Upper lobe of left lung (tissue), 6 donors: ENCODE measurements around the gene MYL12A. TPM values are rescaled to one million over a fixed set of nuclear protein-coding genes. Genes with fewer than 3 reads are reported as not detected.
"Not testable (repeated sequence)": the region's sequence is repeated elsewhere in the genome, so short reads cannot be mapped to it uniquely, and the experiment has no call there.

Experiments
- ATAC-seq, 2 donors: fragments of 200-7000 bp; cut with Tn5 transposase; one replicate each; pipeline ENCODE4 v1.9.1; 2022; ENCODE audit warnings: mild to moderate bottlenecking in 2 of 2, moderate library complexity in 2 of 2; ENCODE audit not compliant: low FRiP score in 2 of 2
- DNase-seq, 2 donors: peaks; one replicate each; pipeline ENCODE4 v3.0.0-alpha.2; 2019 to 2020
- H3K27ac ChIP-seq, 4 donors: fragments of 200-600 bp; sonication (generic); one replicate each; pipeline ENCODE4 v1.5.1; 2016 to 2019
- H3K27me3 ChIP-seq, 4 donors: fragments of 200-600 bp; sonication (generic); one replicate each; pipeline ENCODE4 v1.5.1; 2017 to 2019
- H3K36me3 ChIP-seq, 4 donors: fragments of 200-600 bp; sonication (generic); one replicate each; pipeline ENCODE4 v1.5.1; 2016 to 2019
- H3K4me1 ChIP-seq, 4 donors: fragments of 200-600 bp; sonication (generic); one replicate each; pipeline ENCODE4 v1.5.1; 2018 to 2019
- H3K4me3 ChIP-seq, 4 donors: fragments of 200-600 bp; sonication (generic); one replicate each; pipeline ENCODE4 v1.5.1; 2017 to 2019; ENCODE audit warnings: mild to moderate bottlenecking in 2 of 4, moderate library complexity in 1 of 4
- H3K9me3 ChIP-seq, 4 donors: fragments of 200-600 bp; sonication (generic); one replicate each; pipeline ENCODE4 v1.5.1; 2018 to 2019
- EP300 ChIP-seq, 4 donors: sonication (generic); formaldehyde crosslinking; IDR thresholded peaks; one replicate each; pipeline ENCODE4 v1.5.1; 2017; ENCODE audit warnings: antibody characterized with exemption in 4 of 4, control low read depth in 2 of 4
- POLR2A ChIP-seq, 4 donors: fragments of 450-650 bp; IDR thresholded peaks; one replicate each; pipeline ENCODE4 v1.5.1; 2016 to 2017; ENCODE audit warnings: antibody characterized with exemption in 4 of 4, mild to moderate bottlenecking in 2 of 4
- POLR2AphosphoS5 ChIP-seq, 2 donors: sonication (generic); formaldehyde crosslinking; IDR thresholded peaks; one replicate each; pipeline ENCODE4 v1.5.1; 2017; ENCODE audit warnings: antibody characterized with exemption in 2 of 2
- WGBS, 2 donors: methylation state at CpG; one replicate each; pipeline ENCODE4 v1.1.5; 2017 to 2018; 5-methylcytosine and 5-hydroxymethylcytosine counted together
- total RNA-seq, 6 donors: library from RNA; depleted of rRNA in 4 of 6; stranded (reverse); fragments of >200 nt in 4 of 6; gene quantifications; one replicate each; pipeline versions ENCODE4 v1.1.0 to v1.2.1, GENCODE V29; 2016 to 2021
- TF ChIP-seq, protein P1 (sequence below), 6 experiments: fragments of 450-650 bp in 4 of 6; fragments of 200-600 bp in 2 of 6; sonication (generic) in 2 of 6; IDR thresholded peaks; one replicate each; pipeline ENCODE4 v1.5.1; 2016 to 2019; ENCODE audit warnings: antibody characterized with exemption in 6 of 6
- donor health status: DM: no; HTN: no; CAD: no; lungs with moderate emphysema.
- donor health status: DM: no; HTN: yes; CAD: no; lungs with severe emphysema.

Gene MYL12A
- total RNA-seq, 6 donors from 2014 or later, result 184 to 702 (median 558) TPM

- Histone ChIP-seq H3K36me3 (peaks cover 0 to 7% (median 3%) of the 10 kb centered on the region in 4 donors), H3K9me3 (no peaks in the 10 kb centered on the region), H3K27ac (no peak overlapping the region), H3K4me1 (peaks cover 62 to 84% (median 74%) of the 10 kb centered on the region in 4 donors), H3K4me3 (no peak overlapping the region), H3K27me3 (no peaks in the 10 kb centered on the region)
- DNase-seq, result no peak
- TF ChIP-seq POLR2A (IDR thresholded peaks at IDR 0.05) (no peak), POLR2AphosphoS5 (IDR thresholded peaks at IDR 0.05) (no peak), EP300 (IDR thresholded peaks at IDR 0.05) (no peak)
- TF ChIP-seq, protein P1, sequence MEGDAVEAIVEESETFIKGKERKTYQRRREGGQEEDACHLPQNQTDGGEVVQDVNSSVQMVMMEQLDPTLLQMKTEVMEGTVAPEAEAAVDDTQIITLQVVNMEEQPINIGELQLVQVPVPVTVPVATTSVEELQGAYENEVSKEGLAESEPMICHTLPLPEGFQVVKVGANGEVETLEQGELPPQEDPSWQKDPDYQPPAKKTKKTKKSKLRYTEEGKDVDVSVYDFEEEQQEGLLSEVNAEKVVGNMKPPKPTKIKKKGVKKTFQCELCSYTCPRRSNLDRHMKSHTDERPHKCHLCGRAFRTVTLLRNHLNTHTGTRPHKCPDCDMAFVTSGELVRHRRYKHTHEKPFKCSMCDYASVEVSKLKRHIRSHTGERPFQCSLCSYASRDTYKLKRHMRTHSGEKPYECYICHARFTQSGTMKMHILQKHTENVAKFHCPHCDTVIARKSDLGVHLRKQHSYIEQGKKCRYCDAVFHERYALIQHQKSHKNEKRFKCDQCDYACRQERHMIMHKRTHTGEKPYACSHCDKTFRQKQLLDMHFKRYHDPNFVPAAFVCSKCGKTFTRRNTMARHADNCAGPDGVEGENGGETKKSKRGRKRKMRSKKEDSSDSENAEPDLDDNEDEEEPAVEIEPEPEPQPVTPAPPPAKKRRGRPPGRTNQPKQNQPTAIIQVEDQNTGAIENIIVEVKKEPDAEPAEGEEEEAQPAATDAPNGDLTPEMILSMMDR (IDR thresholded peaks at IDR 0.05), result no peak
- no peak for ATAC-seq
Measured at GRCh38 chr18:3268306-3268705, 20.7 kb downstream of the MYL12A start.

- H3K9me3 ChIP-seq, result no peaks in the 10 kb centered on the region
Measured at GRCh38 chr18:3269241-3269913, 21.8 kb downstream of the MYL12A start.

GRCh38 chr18:3269914-3270299 lies 22.3 kb downstream of the MYL12A start:
- no peak for ATAC-seq
- Histone ChIP-seq H3K9me3 (no peaks in the 10 kb centered on the region), H3K4me3 (no peak overlapping the region), H3K4me1 (peaks cover 46 to 69% (median 58%) of the 10 kb centered on the region in 4 donors), H3K36me3 (peaks cover 0 to 23% (median 15%) of the 10 kb centered on the region in 4 donors), H3K27ac (no peak overlapping the region), H3K27me3 (no peaks in the 10 kb centered on the region)
- WGBS, 2 donors, result 100% methylated on average over 1 of the region's 1 CpG
- TF ChIP-seq POLR2A (IDR thresholded peaks at IDR 0.05) (no peak), POLR2AphosphoS5 (IDR thresholded peaks at IDR 0.05) (no peak), EP300 (IDR thresholded peaks at IDR 0.05) (no peak)
- TF ChIP-seq, protein P1 (IDR thresholded peaks at IDR 0.05), result no peak
- DNase-seq, result no peak

More at GRCh38 chr18:3269241-3269913, 21.8 kb downstream of the MYL12A start:
- peak in 1 of 2 donors; percentile 76 for ATAC-seq
- peak overlapping the region in 1 of 4 donors; percentile 36 for H3K27ac ChIP-seq
- no peak overlapping the region for H3K4me3 ChIP-seq
- 65 to 75% methylated on average over 4 of the region's 4 CpGs for WGBS, 2 donors
- no peaks in the 10 kb centered on the region for H3K27me3 ChIP-seq
- peaks cover 0 to 18% (median 10%) of the 10 kb centered on the region in 4 donors for H3K36me3 ChIP-seq
- no peak for DNase-seq
- TF ChIP-seq POLR2A (IDR thresholded peaks at IDR 0.05), result no peak
- TF ChIP-seq, protein P1 (IDR thresholded peaks at IDR 0.05), result no peak
- no peak for TF ChIP-seq POLR2AphosphoS5 (IDR thresholded peaks at IDR 0.05)
- TF ChIP-seq EP300 (IDR thresholded peaks at IDR 0.05), result no peak
- H3K4me1 ChIP-seq, result peaks cover 51 to 74% (median 63%) of the 10 kb centered on the region in 4 donors

GRCh38 chr18:3273042-3273441 lies 25.4 kb downstream of the MYL12A start:
- Histone ChIP-seq H3K9me3 (no peaks in the 10 kb centered on the region), H3K27ac (no peak overlapping the region), H3K27me3 (no peaks in the 10 kb centered on the region), H3K4me3 (no peak overlapping the region), H3K36me3 (peaks cover 10 to 54% (median 29%) of the 10 kb centered on the region in 4 donors), H3K4me1 (peaks cover 20 to 38% (median 27%) of the 10 kb centered on the region in 4 donors)
- DNase-seq (no peak), ATAC-seq (no peak)
- 59% methylated on average over 3 of the region's 3 CpGs for WGBS, 2 donors
- TF ChIP-seq POLR2A (IDR thresholded peaks at IDR 0.05) (no peak), EP300 (IDR thresholded peaks at IDR 0.05) (no peak), POLR2AphosphoS5 (IDR thresholded peaks at IDR 0.05) (no peak)
- TF ChIP-seq, protein P1 (IDR thresholded peaks at IDR 0.05), result no peak

- not testable (repeated sequence) for H3K9me3 ChIP-seq, H3K4me1 ChIP-seq, H3K4me3 ChIP-seq, H3K27me3 ChIP-seq, DNase-seq, ATAC-seq, H3K27ac ChIP-seq
- H3K36me3 ChIP-seq, result peaks cover 10 to 65% (median 35%) of the 10 kb centered on the region in 4 donors
- 68 to 77% methylated on average over 7 of the region's 7 CpGs for WGBS, 2 donors
Measured at GRCh38 chr18:3277643-3278213, 30.1 kb downstream of the MYL12A start.
